ELF-1 (cell line): ENCODE results near the gene ANKRD29.
"Not testable (repeated sequence)": the region's sequence is repeated elsewhere in the genome, so short reads cannot be mapped to it uniquely, and the experiment has no call there.

ENCODE experiments used
- DNase-seq: peaks from one replicate; pipeline ENCODE4 v3.0.0-alpha.2; 2016; ENCODE audit warnings: low read depth, low spot score

ANKRD29 gene

DNA sequence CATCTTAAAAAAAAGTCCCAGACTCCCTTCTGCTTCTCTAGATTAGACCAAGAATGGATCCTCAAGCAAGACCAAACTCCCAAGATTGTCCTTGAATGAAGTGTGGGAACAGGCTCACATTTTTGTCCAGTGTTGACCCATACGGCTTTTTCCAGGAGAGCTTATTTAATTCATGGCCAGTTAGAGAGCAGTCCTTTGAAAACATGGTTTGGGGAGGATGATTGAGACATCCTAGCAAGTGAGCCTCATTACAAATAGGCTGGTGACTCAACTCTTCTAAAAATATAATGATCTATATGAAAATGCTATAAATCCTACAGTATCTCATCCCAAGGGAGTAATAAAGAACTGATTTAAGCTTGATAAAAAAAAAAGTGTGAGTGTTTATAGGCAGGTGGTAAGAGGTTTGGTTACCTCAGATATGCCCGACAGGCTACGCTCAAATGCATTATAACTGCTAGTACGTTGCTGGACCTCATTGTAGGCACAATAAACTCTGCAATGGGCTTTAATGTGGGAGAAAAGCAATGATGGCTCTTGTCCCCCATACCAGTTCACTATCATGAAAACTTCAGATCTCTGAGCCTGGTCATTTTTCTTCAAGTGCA is 17.0 kb downstream of the ANKRD29 start:
- no peak for DNase-seq

DNA sequence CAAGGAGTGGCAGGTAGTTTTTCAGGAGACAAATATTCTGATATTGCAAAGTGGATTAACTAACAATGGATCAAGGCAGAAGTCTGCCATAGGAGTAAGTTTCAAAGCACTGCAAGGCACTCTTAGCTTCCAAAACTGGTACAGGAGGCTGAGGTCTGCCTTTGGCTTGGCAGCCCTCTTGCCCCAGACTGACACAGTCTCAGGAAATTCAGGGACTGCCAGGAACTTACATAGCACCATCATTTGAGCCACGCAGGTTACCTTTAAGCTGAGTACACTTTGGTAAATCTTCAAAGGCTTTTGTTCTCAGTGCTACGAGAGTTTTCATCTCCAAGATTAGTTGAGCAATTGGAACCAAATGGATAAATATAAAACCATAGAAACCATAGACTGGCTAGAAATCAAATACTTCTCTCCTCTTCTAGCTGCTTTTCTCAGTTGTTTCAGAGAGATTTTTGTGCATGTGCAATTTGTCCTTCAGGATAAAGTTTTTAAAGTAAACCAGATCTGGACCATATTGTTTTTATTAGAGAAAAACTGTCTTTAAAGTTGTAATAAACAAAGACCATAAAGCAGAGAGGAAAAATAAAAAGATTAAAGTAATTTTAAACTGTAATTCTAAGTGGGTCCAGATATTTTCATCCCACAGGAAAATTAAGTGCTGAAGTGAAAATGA is 18.8 kb downstream of the ANKRD29 start:
- no peak for DNase-seq

DNA sequence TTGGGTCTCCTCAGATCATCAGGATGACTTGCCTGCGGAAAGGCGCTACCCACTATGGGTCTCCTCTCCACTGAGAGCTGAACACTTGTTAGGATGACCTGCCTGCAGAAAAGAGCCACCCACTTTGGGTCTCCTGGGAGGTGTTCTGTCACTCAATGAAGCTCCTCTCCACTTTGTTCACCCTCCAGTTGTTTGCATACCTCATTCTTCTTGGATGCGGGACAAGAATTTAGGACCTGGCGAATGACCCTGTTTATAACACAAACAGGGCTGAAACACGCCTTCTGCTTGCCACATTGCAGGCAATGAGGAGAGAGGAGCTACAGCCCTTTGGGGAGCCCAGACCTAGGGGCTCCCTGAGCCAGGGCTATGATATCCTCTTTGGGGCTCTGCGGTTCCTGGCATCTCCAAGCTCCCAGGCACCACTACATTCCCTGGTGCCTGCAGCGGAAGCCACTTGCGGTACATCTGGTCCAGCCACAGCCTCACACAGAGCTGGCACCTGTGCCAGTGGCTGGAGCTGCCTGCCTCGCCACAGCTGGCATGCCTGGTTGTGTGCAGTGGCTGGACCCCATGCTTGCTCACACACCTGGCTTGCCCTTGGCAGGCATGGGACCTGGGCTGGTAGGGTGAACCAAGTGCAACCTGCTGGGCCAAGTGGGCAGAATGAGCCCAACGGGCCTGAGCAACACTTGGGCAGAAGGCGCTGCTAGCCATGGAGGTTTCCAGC is 20.6 kb downstream of the ANKRD29 start:
- no peak for DNase-seq

DNA sequence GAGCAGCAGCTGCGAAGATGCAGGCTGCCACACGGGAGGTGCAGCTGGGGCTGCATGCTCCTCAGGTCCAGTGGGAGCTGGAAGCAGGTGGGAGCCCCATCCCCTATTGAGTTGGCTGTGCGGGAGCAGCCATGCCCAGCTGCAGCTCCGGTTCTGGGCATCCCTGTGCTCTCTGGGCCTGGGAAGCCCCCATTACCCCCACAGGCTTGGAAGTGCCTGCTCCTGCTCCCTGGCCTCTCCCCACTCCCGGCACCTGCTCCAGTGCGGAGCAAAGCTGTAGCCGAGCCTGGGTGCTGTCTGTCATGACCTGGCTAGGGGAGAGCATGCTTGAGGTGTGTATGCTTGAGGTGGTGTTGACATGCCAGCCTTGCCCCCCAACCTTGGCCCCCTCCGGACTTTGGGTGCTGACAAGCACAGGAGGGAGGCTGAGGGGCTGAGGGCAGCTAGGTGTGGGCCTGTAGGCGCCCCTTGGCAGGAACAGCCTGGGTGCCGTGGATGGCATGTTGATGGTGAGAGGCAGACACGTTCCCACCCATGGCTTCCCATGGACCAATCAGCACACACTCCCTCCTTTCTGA is 21.5 kb downstream of the ANKRD29 start:
- DNase-seq: no peak

DNA sequence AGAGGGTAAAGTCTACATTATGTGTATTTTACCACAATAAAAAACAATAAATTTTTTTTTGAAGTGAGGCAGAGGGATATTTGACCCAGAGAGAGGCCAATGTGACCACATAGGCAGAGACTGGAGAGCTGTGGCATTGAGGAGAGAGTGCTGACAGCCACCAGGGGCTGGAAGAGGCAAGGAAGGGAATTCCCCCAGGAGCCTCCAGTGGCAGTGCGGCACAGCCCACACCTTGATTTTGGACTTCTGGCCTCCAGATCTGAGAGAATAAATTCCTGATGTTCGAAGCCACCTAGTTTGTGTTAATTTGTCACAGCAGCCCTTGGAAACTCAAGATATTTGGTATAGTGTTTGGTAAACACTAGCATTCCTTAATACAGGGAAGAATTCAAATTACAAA is 22.7 kb downstream of the ANKRD29 start:
- DNase-seq: no peak

DNA sequence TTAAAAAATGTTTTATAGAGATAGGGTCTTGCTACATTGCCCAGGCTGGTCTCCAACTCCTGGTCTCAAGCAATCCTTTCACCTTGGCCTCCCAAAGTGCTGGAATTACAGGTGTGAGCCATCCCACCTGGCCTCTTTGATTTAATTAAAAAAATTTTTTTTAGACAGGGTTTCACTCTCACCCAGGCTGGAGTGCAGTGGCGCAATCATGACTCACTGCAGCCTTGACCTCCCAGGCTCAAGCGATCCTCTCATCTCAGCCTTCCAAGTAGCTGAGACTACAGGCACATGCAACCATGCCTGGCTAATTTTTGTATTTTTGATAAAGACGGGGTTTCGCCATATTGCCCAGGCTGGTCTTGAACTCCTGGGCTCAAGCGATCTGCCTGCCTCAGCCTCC is 26.3 kb downstream of the ANKRD29 start:
- DNase-seq: not testable (repeated sequence)

DNA sequence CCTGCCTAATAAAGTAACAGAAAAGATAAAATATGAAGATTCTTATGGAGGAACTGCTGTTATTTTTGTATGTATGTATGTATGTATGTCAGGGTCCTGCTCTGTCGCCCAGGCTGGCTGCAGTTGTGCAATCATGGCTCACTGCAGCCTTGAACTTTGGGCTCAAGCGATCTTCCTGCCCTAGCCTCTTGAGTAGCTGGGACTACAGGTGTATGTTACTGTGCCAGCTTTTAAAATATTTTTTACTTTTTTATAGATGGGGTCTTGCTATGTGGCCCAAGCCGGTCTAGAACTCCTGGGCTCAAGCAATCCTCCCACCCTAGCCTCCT is 26.7 kb downstream of the ANKRD29 start:
- no peak for DNase-seq

DNA sequence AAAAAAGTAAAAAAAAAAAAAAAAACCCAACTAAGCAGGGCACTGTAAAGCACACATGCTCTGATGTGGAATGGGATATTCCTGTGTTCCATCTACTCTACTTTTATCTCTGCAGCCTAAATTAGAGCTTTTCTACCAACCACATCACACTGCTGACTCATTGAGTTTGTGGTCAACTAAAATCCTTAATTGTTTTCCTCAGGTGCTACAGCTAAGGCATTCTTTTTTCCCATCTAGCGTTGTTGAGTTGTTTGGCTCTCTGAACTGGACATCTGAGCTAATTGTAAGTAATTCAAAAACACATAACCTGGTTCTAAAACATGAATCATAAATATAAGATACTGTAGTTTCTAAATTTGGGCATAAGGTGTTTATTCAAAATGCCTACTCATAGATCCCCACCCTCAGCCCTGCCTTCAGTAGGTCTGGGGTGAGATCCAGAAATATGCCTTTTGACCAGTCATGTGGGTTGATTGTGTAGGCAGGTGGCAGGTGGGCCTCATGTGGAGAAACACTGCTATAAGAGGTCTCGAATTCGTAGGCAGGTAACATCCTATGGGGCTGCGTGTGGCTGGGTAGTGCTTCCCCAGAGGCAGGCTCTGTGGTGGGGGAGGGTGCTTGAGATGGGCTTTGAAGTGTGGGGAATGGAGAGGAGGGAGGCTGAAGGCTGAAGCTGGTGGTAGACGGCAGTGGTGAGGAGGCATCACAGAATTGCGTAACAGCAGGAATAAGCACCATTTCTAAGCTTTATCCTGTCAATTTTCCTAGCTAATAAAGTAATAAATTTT is 27.2 kb downstream of the ANKRD29 start:
- DNase-seq: peak; percentile 30

DNA sequence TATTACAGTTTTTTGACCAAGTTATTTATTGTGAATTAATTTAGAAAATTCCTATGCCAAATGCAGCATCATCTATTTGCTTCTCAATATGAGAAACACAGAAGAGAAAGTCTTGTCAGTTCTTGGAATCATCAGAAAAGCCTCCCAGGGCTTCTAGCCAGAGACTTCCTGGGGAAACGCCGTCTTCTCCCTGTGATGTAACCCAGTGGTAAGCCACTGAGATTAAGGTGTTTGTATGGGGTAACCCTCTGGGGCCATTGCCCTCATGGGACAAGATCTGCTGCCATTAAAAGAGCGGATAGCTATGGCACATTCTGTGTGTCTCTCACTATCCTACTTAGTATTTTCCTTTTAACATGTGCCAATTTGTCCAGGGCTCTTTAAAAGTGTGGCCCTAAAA is 28.0 kb downstream of the ANKRD29 start:
- DNase-seq: no peak

DNA sequence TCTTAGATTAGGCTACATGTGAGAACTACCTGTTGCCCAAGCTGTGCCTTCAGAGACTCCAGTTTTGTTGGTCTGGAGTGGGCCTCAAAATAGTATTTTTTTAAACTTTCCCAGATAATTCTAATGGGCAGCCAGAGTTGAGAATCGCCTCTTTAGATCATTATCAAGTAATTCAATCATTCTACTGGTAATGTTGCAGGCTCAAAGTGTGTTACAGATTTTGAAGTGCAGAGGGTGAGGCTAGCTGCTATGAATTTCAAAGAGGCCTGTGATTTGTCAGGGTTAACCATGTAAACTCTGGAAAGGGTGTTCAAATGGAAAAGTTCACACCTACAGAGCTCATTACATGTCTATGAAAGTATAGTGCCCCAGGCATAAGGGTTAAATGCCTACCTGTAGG is 30.1 kb downstream of the ANKRD29 start:
- DNase-seq: no peak

DNA sequence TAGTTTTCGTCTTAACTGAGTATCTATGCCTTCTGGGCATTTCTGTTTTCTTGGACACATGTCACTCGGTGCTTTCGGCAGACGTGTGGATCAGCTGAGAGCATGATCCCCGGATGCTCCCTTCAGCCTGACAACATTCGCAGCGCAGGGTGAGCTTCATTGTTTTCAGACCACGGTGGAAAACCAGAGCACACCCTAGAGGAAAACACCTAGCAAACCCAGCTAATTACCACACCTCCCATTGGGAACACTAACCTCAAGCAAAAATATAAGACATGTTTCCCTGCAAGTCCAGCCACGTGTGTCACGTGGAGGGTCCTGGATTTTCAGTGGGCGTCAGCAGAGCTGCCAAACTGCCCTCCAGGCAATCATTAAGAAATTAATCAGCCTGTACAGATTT is 31.0 kb downstream of the ANKRD29 start:
- peak; percentile 64 for DNase-seq

DNA sequence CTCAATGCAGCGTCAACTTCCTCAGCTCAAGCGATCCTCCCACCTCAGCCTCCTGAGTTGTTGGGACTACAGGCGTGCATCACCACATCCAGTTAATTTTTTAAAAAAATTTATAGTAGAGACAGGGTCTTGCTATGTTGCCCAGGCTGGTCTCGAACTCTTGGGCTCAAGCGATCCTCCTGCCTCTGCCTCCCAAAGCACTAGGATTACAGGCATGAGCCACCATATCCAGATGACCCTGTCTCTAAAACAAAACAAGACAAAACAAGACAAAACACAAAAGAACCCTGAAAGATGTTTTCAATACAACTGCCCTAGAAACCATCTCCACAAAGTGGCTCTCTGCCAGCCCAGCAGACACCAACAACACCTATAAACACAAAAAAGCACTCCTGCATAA is 31.4 kb downstream of the ANKRD29 start:
- DNase-seq: no peak

DNA sequence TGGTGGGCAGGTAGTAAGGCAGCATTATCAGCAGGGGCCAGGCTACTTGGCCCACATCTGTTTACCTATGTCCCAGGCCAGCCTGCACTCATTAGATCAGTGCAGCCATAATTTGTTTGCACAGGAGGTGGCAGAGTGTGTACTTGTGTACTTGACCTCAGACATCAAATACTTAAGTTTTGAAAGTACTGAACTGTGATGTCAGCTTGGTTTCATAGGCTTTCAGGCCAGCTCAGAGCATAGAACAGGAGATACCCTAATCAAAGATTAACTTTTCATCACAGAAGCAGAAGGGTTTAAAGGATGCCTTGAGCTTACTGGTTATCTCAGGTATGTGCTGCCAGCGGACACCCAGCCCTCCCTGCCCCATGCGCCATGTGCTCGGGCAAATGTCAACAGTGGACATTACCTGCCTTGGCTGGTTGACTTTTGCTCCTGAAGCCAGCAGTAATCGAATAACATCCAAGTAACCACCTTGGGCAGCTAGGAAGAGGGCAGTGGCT is 33.2 kb downstream of the ANKRD29 start:
- no peak for DNase-seq

DNA sequence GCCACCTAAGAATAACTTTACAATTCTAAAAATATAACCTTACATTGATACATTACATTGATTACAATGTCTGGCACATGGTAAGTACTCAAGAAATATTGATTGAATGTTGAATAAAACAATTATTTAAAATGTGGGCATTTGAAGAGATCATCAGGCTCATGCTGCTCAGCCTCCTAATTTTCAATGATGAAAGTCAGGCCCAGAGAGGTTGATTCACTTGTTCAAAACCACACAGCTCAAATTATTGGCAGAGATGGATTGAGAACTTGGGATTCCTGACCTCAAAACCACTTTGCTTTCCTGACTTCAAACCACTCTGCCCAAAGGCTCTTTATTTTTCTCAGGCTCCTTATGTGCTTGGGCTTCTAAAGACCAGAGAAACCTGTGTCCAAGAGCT is 34.7 kb downstream of the ANKRD29 start:
- DNase-seq: no peak

DNA sequence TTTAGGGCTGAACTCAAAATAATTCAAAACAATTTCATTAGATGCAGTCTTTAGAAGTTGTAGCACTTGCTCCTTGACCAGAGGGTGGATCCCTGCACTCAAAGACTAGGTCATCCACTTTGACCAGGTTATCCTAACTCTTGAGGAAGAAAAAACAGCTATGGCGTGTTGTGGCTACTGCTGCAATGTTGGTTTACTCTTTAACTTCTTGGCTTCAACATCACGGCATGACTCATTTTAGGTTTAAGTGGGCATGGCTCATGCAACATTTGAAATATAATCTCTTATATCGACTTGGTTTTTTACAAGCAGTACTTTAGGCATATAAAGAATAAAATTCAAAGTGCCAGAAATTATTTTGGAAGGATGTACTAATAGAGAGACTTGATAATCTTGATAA is 35.4 kb downstream of the ANKRD29 start:
- DNase-seq: no peak

DNA sequence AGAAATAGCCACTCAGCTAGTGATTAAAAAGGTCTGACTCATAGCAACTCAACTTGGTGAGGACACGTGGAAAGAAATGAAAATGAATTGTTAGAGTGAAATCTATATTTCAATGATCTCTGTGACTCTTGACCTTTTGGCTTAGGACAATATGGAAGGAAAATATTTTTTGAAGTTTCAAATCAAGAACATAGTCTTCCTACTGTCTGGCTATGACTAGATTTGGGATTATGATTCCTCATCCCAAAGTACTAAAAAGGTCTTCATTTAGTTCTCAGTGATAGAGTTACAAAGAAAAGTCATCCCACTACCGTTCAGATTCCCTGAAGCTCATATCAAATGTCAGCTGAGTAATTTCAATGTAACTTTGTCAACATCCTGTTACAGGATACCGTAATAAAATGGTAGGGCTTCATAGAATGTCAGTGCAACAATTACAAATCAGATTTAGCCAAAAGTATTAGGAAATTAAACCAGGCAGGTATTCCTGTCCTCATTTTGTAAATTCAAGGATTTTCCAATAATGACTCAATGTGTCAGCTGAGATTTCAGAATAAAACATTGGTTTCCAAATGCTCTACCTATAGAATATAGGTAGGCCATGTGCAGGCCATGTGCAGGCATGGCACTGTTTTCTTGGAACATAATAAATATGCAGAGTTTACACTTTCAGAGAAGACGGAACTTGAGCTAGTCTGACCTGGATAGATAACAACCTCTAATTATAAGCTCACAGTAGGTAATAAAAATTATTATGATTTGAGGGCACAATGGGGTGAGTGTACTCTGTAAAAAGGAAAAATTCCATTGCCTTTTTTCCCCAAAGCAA is 36.0 kb downstream of the ANKRD29 start:
- DNase-seq: no peak

DNA sequence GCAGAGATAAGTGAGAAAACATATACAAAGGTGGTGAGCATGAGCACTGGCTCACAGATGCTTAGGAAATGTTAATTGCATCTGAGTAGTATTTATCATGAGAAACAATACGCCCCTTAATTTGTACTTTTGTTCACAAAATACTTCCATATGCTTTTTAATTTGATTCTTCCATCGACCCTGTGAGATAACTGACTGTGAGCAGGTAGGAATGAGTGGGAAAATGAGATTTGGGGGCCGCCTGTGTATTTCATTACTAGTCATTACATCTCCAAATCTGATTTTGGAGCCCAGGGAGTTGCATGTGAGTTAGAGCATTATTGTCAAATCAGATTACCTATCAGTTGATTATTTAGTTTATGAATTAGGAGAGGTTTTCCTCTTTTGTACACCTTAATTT is 39.7 kb downstream of the ANKRD29 start:
- DNase-seq: no peak

DNA sequence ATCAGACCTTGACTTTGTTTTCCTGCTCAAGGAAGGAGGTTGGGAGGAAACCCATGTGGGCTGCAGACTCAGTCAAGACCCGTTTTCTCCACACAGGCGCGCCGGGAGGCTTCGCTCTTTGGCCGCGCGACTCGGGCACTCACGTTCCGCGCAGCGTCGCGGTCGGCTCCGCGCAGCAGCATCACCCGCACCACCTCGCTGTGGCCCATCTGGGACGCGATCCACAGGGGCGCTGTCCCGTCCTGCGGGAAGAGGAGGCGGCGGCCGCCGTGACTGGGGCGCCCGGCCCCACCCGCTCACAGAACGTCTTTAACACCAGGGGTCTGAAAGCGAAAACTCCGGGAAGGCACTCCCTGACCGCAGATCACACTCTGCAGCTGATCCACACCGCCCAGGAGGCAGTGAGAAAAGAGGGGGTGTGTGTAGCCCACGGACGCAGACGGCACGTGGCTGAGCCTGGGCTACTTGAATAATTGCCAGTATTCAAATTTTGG is 43.3 kb downstream of the ANKRD29 start:
- DNase-seq: no peak

DNA sequence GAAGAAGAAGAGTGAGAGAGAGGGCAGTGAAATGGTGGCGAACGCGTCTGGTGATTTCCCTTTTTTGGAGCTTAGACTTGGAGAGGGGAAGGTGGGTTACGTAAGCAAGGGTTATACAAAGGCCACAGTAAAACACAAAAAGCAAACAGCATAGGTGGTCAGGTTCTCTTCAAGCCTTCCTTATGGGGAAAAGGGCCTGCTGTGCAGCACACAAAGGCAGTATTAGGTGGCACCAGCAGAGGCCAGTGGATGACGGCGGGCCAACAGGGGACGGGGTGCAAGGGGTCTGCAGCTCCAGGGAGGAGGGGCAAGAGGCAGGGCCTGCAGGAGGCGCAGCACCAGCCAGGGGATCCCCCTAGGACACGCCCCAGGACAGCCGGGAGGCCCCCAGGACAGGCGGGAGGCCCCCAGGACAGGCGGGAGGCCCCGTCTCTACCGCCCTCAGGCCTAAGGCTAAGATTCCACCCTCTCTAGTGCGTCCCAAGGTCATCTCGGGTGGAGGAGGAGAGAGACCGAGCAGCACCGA is 43.8 kb downstream of the ANKRD29 start:
- peak; percentile 62 for DNase-seq

DNA sequence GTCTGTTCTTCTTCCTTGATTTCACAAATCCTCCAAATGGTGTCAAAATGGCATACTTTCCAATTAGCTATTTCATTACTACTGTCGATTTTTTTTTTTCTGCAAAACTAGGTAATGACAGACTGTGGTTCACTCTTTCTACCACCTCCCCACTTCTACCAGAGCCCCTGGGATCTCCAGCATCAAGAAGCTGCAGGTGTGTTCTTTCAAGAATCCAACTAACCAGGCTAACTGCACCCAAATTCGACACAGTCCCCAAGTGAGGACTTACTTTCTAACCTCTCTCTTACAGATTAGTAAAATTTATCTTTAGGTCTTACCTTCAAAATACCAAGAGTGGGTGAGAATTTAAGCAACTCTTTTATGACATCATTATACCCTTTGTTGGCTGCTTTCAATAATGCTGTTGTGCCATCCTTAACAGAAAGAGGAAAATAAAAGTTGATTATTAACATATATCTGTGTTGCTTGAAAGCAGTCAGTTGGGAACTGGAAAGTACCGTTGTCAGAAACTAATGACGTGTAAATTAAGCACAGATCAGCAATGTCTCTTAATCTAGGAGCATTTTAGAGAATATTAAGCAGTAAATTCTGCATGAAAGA is 45.2 kb downstream of the ANKRD29 start:
- no peak for DNase-seq
